ENCODE results near the gene GALNT13.

The GALNT13 gene

DNA sequence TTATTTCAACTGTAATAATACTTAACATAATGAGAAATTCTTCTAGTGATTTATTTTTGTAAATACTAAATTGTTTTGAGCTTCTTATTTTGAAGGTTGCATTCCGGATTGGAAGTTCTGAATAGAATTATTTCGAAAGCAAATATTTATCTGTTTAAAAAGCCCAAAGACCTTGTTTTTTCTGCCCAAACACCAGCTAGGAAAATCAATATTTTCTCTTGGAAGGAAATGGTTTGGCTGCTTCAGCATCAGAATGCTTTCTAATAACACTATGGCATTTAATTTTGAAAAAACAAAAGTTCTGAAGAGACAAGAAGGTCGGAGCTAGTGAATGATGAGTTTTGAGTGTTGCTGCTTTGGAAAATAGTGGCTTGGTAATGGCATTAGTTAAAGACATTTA, 522.9 kb downstream of the GALNT13 start:
- DNase-seq (ENCODE audit: low read depth in 1 of 2, low spot score in 1 of 2), result no peak

DNA sequence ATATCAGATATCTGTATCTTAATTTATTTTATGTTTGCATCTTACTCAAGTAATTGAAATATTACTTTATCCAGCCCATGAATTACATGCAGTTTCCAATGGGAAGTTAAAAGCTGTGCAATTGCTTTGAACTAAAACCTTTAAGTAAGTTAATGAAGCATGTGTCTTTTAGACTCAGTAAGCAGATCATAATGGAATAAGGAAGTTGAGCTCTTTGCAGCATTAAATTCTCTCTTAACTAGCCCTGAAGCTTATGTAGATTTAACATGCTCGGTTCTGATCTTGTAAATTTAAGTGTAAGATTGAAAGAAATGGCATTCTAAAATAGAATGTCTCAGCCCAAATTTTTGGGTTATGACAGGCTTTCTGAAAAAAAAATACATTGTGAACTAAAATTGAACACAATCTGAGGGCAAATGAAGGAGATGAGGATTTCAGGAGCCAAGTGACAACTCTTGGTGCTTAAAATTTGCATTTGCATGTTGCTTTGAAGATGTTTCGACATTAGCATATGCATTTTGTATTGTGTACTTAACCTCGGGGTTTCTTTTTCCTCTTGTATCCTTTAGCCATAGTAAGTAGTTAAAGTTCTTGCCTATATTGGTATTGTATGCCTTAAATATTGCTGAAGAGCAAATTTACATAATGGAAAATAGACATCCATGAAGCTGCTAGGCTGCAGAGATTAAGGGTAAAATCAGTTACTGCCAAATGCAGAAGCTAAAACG, 529.0 kb downstream of the GALNT13 start:
- DNase-seq (ENCODE audit: low read depth in 1 of 2, low spot score in 1 of 2), result no peak

DNA sequence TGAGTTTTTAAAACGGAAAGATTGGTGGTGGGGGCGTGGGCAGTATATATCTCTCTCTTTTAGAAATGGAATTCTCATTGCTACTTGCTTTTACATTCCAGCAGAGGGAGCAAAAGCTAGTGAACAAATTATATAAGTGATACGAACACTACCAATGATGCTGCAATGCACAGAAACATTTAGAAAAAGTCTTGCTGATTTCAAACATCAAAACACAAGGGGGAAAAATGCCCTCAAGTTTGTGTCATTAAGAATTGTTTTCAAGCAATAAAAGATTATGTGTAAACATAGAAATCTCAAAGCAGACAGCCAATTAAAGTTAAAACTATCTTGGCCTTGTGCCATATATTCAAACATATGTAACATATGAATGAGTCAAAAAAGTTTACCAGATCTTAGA, 530.5 kb downstream of the GALNT13 start:
- DNase-seq (ENCODE audit: low read depth in 1 of 2, low spot score in 1 of 2), result no peak

DNA sequence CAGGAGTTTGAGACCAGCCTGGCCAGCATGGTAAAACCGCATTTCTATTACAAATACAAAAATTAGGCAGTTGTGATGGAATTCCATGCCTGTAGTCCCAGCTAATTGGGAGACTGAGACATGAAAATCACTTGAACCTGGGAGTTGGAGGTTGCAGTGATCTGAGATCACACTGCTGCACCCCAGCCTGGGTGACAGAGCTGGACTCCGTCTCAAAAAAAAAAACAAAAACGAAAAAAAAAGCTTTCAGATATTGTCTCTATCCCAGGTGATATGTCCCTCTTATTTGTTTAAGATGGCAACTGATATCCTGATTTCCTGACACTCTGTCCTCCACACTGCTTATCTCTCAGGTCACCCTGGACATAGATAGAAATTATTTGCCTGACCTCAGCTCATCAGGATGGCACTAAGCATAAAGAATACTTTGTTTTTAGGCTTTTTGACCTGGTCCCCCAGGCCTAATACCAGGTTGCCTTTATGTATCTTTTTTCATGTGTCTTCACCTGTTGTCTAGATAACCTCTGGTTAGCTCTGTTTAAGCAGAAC, 531.6 kb downstream of the GALNT13 start:
- no peak for DNase-seq (ENCODE audit: low read depth in 1 of 2, low spot score in 1 of 2)

GRCh38 chr2:154408786-154409185, 537.1 kb downstream of the GALNT13 start:
- no peak for DNase-seq (ENCODE audit: low read depth in 1 of 2, low spot score in 1 of 2)

- DNase-seq (ENCODE audit: low read depth in 1 of 2, low spot score in 1 of 2), result no peak
Measured at GRCh38 chr2:154422251-154422650, 550.5 kb downstream of the GALNT13 start.

GRCh38 chr2:154425994-154426393, 554.3 kb downstream of the GALNT13 start:
- DNase-seq (ENCODE audit: low read depth in 1 of 2, low spot score in 1 of 2), result no peak

- DNase-seq (ENCODE audit: low read depth in 1 of 2, low spot score in 1 of 2), result no peak
Measured at GRCh38 chr2:154427453-154427852, 555.7 kb downstream of the GALNT13 start.

- DNase-seq (ENCODE audit: low read depth in 1 of 2, low spot score in 1 of 2), result no peak
Measured at GRCh38 chr2:154428022-154428421, 556.3 kb downstream of the GALNT13 start.

- DNase-seq (ENCODE audit: low read depth in 1 of 2, low spot score in 1 of 2), result no peak
Measured at GRCh38 chr2:154433010-154433409, 561.3 kb downstream of the GALNT13 start.

- DNase-seq (ENCODE audit: low read depth in 1 of 2, low spot score in 1 of 2), result no peak
Measured at GRCh38 chr2:154437104-154437503, 565.4 kb downstream of the GALNT13 start.

GRCh38 chr2:154439156-154439555, 567.4 kb downstream of the GALNT13 start:
- no peak for DNase-seq (ENCODE audit: low read depth in 1 of 2, low spot score in 1 of 2)

DNA sequence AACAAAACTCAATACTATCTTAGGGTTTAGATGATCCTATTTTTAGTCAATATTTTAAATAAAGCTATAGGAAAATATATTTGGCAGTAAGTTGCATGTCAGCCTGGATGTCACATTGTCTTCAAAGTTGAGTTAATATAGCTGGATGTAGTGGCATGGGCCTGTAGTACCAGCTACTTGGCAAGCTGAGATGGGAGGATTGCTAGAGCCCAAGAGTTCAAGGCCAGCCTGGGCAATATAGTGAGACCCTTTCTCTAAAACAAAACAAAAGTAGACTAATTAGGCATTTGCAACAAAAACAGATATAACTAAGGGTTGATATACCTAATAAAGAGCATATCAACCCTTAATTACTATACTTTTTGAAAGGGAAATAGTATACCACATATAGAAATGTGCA, 572.2 kb downstream of the GALNT13 start:
- DNase-seq (ENCODE audit: low read depth in 1 of 2, low spot score in 1 of 2), result no peak

DNA sequence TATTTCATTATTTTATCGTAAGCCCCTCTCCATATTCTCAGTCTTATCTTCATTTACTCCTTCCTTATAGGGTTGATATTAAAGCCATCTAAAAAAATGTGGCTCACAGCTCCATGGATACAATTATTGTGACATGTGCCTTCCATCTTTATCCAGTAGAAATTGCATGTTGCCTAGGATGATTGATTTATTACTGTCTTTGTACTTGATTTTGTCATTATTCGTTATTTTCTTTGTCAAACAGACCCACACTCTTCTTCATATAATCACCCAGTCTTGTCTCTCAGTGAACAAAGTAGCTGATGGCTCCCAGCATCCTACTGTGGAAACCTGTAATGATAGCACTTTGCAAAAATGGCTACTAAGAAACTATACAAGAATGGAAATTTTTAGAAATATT, 574.6 kb downstream of the GALNT13 start:
- no peak for DNase-seq (ENCODE audit: low read depth in 1 of 2, low spot score in 1 of 2)

DNA sequence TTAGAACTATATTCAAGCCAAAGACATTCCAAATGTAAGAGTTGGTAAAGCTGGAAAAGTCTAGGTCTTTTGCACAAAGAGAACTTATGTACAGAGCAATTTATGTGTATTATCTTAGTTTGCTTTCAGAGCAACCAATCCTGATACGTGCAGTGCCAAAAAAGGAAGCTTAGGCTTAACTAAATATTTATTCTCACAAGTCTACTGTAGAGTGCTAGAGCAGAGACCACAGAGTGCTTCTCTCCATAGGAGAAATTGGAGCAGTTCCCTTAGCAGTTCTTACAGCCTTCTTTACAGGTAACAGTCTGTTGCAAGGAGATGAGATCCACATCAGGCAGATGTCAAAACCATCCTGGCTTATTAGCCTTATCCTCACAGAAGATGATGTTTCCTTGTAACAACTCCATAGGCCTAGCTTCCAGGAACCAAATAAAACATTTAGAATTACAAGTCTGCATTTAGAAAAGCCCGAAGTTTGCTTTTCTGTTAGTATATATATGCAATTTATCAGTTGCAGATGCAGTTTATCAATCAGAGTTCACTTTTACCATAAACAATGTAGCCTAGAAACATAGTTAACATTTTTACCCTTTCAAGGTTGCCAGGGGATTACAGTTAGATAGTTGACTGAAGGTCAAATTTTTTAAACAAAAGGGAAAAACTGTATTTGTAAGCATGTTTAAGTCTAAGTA, 576.2 kb downstream of the GALNT13 start:
- no peak for DNase-seq (ENCODE audit: low read depth in 1 of 2, low spot score in 1 of 2)

DNA sequence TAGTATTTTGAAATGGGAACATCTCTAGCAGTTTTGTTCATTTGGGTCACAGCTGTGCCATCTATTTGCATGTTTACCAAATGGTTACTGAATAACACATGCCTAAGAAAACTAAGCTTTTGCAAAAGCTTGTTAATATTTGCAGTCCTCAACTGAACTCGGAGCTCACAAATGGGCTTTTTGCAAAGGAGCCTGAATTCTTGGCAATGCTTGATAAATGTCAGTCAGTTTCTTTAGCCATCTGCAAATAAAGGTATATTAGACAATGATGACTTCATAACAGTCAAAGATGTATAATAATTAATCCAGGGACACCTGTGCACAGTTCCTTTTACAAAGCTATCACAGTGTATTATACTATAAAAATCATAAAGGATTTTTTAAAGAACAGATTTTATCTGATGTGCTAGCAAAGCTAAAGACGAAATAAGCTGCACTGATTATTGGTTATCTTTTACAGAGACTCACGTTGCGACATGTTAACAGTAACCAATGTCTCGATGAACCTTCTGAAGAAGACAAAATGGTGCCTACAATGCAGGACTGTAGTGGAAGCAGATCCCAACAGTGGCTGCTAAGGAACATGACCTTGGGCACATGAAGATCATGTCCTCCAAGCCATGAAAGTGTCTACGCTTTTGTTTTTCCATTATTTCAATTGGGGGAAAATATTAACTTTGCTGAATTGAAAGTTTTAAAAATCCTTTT, 578.4 kb downstream of the GALNT13 start:
- no peak for DNase-seq (ENCODE audit: low read depth in 1 of 2, low spot score in 1 of 2)

GRCh38 chr2:154452471-154452870, 580.7 kb downstream of the GALNT13 start:
- DNase-seq (ENCODE audit: low read depth in 1 of 2, low spot score in 1 of 2), result no peak

DNA sequence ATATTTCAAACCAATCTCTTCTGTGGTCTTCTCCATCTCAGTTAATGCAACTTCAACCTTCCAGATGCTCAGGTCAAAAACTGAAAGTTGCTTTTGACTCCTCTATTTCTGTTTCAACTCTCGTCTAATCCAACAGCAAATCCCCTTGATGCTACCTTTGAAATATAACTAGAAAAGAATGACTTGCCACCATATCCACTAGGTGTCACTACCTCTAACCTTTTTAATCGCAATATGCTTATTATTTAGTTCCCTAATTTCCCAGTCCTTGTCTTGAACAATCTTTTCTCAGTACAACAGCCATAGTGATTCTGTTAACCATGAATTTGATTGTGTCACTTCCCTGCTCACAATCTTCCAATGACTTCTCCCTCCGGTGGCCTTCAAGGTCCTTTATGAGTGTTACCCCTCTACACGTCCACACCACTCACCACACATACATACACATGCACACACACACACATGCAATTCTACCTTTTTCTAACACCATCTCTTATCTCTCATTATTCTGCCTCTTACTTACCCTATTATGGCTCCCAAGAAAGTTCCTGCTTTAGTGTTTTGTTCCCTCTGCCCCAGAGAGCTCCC, 581.3 kb downstream of the GALNT13 start:
- DNase-seq (ENCODE audit: low read depth in 1 of 2, low spot score in 1 of 2), result no peak

- no peak for DNase-seq (ENCODE audit: low read depth in 1 of 2, low spot score in 1 of 2)
Measured at GRCh38 chr2:154455166-154455565, 583.4 kb downstream of the GALNT13 start.

- DNase-seq (ENCODE audit: low read depth in 1 of 2, low spot score in 1 of 2), result no peak
Measured at GRCh38 chr2:154455866-154456265, 584.1 kb downstream of the GALNT13 start.

- DNase-seq (ENCODE audit: low read depth in 1 of 2, low spot score in 1 of 2), result no peak
Measured at GRCh38 chr2:154457286-154457685, 585.6 kb downstream of the GALNT13 start.

DNA sequence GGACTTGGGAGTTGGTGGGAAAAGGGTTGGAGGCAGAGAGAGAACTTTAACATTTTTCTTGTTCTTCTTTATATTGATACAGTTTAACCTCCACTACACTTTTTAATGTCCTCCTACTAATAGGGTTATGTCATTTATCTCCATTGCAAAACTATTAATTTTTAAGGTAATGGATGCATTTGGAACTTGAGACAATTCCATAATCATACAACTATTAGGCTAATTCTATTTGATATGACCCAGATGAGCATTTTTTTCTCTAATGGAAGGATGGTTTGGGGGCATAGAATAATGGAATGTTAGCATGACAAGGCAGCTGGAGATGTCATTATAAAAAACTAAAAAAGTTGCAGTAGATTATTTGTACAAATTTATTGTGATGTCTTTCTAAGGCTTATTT, 587.6 kb downstream of the GALNT13 start:
- DNase-seq (ENCODE audit: low read depth in 1 of 2, low spot score in 1 of 2), result no peak

Measured in stimulated activated CD4-positive, alpha-beta T cell treated with anti-CD3 and anti-CD28 coated beads, Interleukin-15, amount 100 ng/mL, for 1 hour (primary cell).